ENCODE measurements around the gene OSBPL2. TPM values are rescaled to one million over a fixed set of nuclear protein-coding genes. Genes with fewer than 3 reads are reported as not detected.

OSBPL2 gene
- total RNA-seq, 1 experiment from 2014 or later: 21.9 TPM

Other genes with a start within 250 kb of the OSBPL2 start
- gene TAF4, start 172.6 kb upstream of the OSBPL2 start, total RNA-seq (2014; rRNA removed; shearing (Covaris generic)): 5.2 and 8.0 TPM in 2 replicates
- gene LSM14B, start 116.0 kb upstream of the OSBPL2 start, total RNA-seq (2014; rRNA removed; shearing (Covaris generic)): 67.6 and 68.6 TPM in 2 replicates
- 413 and 501 TPM in 2 replicates for gene PSMA7, start 95.1 kb upstream of the OSBPL2 start, total RNA-seq (2014; rRNA removed; shearing (Covaris generic))
- gene SS18L1, start 94.8 kb upstream of the OSBPL2 start, total RNA-seq (2014; rRNA removed; shearing (Covaris generic)): 15.1 and 25.1 TPM in 2 replicates
- 32.7 and 37.8 TPM in 2 replicates for gene MTG2, start 55.5 kb upstream of the OSBPL2 start, total RNA-seq (2014; rRNA removed; shearing (Covaris generic))
- gene HRH3, start 18.2 kb upstream of the OSBPL2 start, total RNA-seq (2014; rRNA removed; shearing (Covaris generic)): 0.85 and 1.9 TPM in 2 replicates
- 224 and 290 TPM in 2 replicates for gene ADRM1, start 64.5 kb downstream of the OSBPL2 start, total RNA-seq (2014; rRNA removed; shearing (Covaris generic))
- 61.0 and 90.8 TPM in 2 replicates for gene LAMA5, start 128.8 kb downstream of the OSBPL2 start, total RNA-seq (2014; rRNA removed; shearing (Covaris generic))
- 877 and 1,118 TPM in 2 replicates for gene RPS21, start 148.6 kb downstream of the OSBPL2 start, total RNA-seq (2014; rRNA removed; shearing (Covaris generic))
- gene CABLES2, start 168.8 kb downstream of the OSBPL2 start, total RNA-seq (2014; rRNA removed; shearing (Covaris generic)): 7.7 and 8.3 TPM in 2 replicates
- not detected in 2 replicates for gene RBBP8NL, start 189.0 kb downstream of the OSBPL2 start, total RNA-seq (2014; rRNA removed; shearing (Covaris generic))
- 0.55 and 1.5 TPM in 2 replicates for gene GATA5, start 237.5 kb downstream of the OSBPL2 start, total RNA-seq (2014; rRNA removed; shearing (Covaris generic))

Measured in H7 (cell line).